Naive thymus-derived CD4-positive, alpha-beta T cell (primary cell): Measurements from ENCODE around the gene SDHAF3. TPM values are rescaled to one million over a fixed set of nuclear protein-coding genes. Genes with fewer than 3 reads are reported as not detected.

Experiments
- ATAC-seq: fragments of 150-1000 bp; cut with Tn5 transposase; 2 replicates; pipeline ENCODE4 v1.10.0; 2021; ENCODE audit warnings: mild to moderate bottlenecking, moderate library complexity
- CTCF ChIA-PET: fragments of 350-600 bp; sonication (Branson Sonifier 250); formaldehyde crosslinking; loops from one replicate; lab custom pipeline; 2021; ENCODE audit warnings: antibody characterized with exemption; lab: Charles Lee
- POLR2A ChIA-PET: fragments of 350-600 bp; sonication (Branson Sonifier 250); formaldehyde crosslinking; loops from one replicate; lab custom pipeline; 2021; ENCODE audit warnings: antibody characterized with exemption, inconsistent platforms; lab: Charles Lee
- DNase-seq, 9 donors: peaks; one replicate each; pipeline versions ENCODE4 v3.0.0 to v3.0.0-alpha.2; 2020 to 2022; ENCODE audit warnings: mixed read lengths in 1 of 9
- H3K27ac ChIP-seq: one replicate; pipeline ENCODE4 v1.7.0; 2013; ENCODE audit warnings: mild to moderate bottlenecking, low read depth, low read length, moderate library complexity
- H3K27me3 ChIP-seq, 2 donors: one replicate each; pipeline ENCODE4 v1.7.0; 2013; ENCODE audit warnings: low read length in 2 of 2, mild to moderate bottlenecking in 2 of 2, moderate library complexity in 2 of 2; ENCODE audit not compliant: control insufficient read depth in 2 of 2, insufficient read depth in 2 of 2
- H3K36me3 ChIP-seq, 3 experiments: 1 replicate in 2 of 3; 2 replicates in 1 of 3; pipeline ENCODE4 v1.7.0; 2013; ENCODE audit warnings: low read length in 3 of 3, mild to moderate bottlenecking in 3 of 3, moderate library complexity in 1 of 3; ENCODE audit not compliant: insufficient read depth in 3 of 3, control insufficient read depth in 2 of 3
- H3K4me1 ChIP-seq, 2 donors: one replicate each; pipeline ENCODE4 v1.7.0; 2013; ENCODE audit warnings: low read length in 2 of 2, mild to moderate bottlenecking in 2 of 2, moderate library complexity in 1 of 2; ENCODE audit not compliant: control insufficient read depth in 2 of 2, insufficient read depth in 2 of 2
- H3K4me3 ChIP-seq: 2 replicates; pipeline ENCODE4 v1.7.0; 2013; ENCODE audit warnings: mild to moderate bottlenecking, low read length
- H3K9me3 ChIP-seq, 3 experiments: 1 replicate in 2 of 3; 2 replicates in 1 of 3; pipeline ENCODE4 v1.7.0; 2013; ENCODE audit warnings: low read length in 3 of 3; ENCODE audit not compliant: control insufficient read depth in 2 of 3
- H3K27ac Mint-ChIP-seq, 9 donors: one replicate each; pipeline ENCODE4 v1.8.0; 2020 to 2022; ENCODE audit warnings: mixed read lengths in 9 of 9, mild to moderate bottlenecking in 8 of 9, moderate library complexity in 5 of 9, inconsistent platforms in 2 of 9
- H3K27me3 Mint-ChIP-seq, 5 donors: one replicate each; pipeline ENCODE4 v1.8.0; 2021 to 2022; ENCODE audit warnings: mixed read lengths in 5 of 5, mild to moderate bottlenecking in 1 of 5
- H3K36me3 Mint-ChIP-seq, 5 donors: one replicate each; pipeline ENCODE4 v1.8.0; 2020 to 2022; ENCODE audit warnings: mixed read lengths in 5 of 5, mild to moderate bottlenecking in 3 of 5, inconsistent platforms in 1 of 5
- H3K4me1 Mint-ChIP-seq, 7 donors: one replicate each; pipeline ENCODE4 v1.8.0; 2020 to 2022; ENCODE audit warnings: mixed read lengths in 7 of 7, mild to moderate bottlenecking in 3 of 7, inconsistent platforms in 1 of 7
- H3K4me3 Mint-ChIP-seq, 10 donors: one replicate each; pipeline ENCODE4 v1.8.0; 2020 to 2022; ENCODE audit warnings: mild to moderate bottlenecking in 10 of 10, mixed read lengths in 10 of 10, moderate library complexity in 6 of 10, inconsistent platforms in 2 of 10
- H3K9me3 Mint-ChIP-seq, 11 donors: one replicate each; pipeline ENCODE4 v1.8.0; 2020 to 2022; ENCODE audit warnings: mixed read lengths in 11 of 11, mild to moderate bottlenecking in 4 of 11, inconsistent platforms in 1 of 11, moderate library complexity in 1 of 11
- intact Hi-C, 2 donors: fragments of 100-400 bp; cut with micrococcal nuclease; formaldehyde crosslinking; loops; one replicate each; pipeline ENCODE4 v1.15.1; 2023
- polyA plus RNA-seq, 2 donors: library from polyadenylated mRNA; unstranded; fragments of 300-500 nt; fragmentation: Illumina TruSeq; gene quantifications; one replicate each; pipeline ENCODE4 v1.2.3, GENCODE V29; 2021
- total RNA-seq, 6 experiments: library from RNA in 5 of 6; stranded (reverse) in 5 of 6; gene quantifications; 1 replicate in 5 of 6; 2 replicates in 1 of 6; pipeline ENCODE4 v1.2.3 and lab custom pipeline; 2021 to 2026

SDHAF3 gene
- total and polyA plus RNA-seq, 7 experiments from 2014 or later, result 8.4 to 67.8 (median 14.4) TPM

DNA sequence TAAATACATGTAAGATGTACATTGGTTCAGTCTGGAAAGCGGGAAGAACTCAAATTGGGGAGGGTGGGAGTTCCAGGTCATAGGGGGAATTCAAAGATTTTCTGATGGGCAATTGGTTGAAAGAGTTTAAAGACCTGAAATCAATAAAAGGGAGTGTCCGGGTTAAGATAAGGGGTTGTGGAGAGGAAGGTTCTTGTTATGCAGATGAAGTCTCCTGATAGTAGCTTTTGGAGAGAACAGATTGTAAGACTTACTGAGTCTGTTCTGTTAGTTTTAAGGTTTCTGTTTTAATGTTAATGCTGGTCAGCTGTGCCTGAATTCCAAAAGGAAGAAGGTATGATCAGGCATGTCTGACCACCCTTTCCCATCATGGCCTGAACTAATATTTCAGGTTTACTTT is 48.8 kb downstream of the SDHAF3 start:
- intact Hi-C loops, result no loop called here
- H3K36me3 Mint-ChIP-seq, result peaks cover 3 to 61% (median 47%) of the 10 kb centered on the region in 5 donors
- CTCF ChIA-PET, result no interaction called here
- Histone ChIP-seq H3K4me3 (no peak overlapping the region), H3K9me3 (no peaks in the 10 kb centered on the region), H3K36me3 (peaks cover 0 to 6% (median 0%) of the 10 kb centered on the region in 3 experiments), H3K27me3 (no peaks in the 10 kb centered on the region), H3K27ac (no peak overlapping the region), H3K4me1 (no peaks in the 10 kb centered on the region)
- peak overlapping the region in 1 of 10 donors; percentile 17 for H3K4me3 Mint-ChIP-seq
- peaks cover 2 to 36% (median 8%) of the 10 kb centered on the region in 11 donors for H3K9me3 Mint-ChIP-seq
- no peak for DNase-seq
- no peak overlapping the region for H3K27ac Mint-ChIP-seq
- no peak for ATAC-seq
- H3K4me1 Mint-ChIP-seq, result peaks cover 5 to 24% (median 19%) of the 10 kb centered on the region in 7 donors
- H3K27me3 Mint-ChIP-seq, result no peaks in the 10 kb centered on the region
- POLR2A ChIA-PET, result no interaction called here

DNA sequence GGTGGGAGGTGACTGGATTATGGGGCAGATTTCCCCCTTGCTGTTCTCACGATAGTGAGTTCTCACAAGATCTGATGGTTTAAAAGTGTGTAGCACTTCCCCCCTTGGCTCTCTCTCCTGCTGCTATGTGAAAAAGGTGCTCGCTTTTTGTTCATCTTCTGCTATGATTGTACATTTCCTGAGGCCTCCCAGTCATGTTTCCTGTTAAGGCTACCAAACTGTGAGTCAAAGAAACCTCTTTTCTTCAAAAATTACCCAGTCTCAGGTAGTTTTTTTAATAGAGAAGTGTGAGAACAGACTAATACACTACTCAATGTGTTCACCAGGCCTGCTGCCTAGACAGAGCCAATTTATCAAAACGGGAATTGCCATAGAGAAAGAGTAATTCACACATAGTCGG is 49.7 kb downstream of the SDHAF3 start:
- H3K27ac Mint-ChIP-seq, result no peak overlapping the region
- Histone ChIP-seq H3K27ac (no peak overlapping the region), H3K36me3 (peaks cover 0 to 3% (median 0%) of the 10 kb centered on the region in 3 experiments), H3K27me3 (no peaks in the 10 kb centered on the region), H3K9me3 (no peaks in the 10 kb centered on the region), H3K4me1 (no peaks in the 10 kb centered on the region), H3K4me3 (no peak overlapping the region)
- DNase-seq (no peak), ATAC-seq (no peak)
- ChIA-PET POLR2A (no interaction called here), CTCF (no interaction called here)
- intact Hi-C loops, result no loop called here
- H3K4me3 Mint-ChIP-seq, result no peak overlapping the region
- peaks cover 3 to 24% (median 17%) of the 10 kb centered on the region in 7 donors for H3K4me1 Mint-ChIP-seq
- no peaks in the 10 kb centered on the region for H3K27me3 Mint-ChIP-seq
- peaks cover 3 to 53% (median 38%) of the 10 kb centered on the region in 5 donors for H3K36me3 Mint-ChIP-seq
- H3K9me3 Mint-ChIP-seq, result peaks cover 2 to 31% (median 8%) of the 10 kb centered on the region in 11 donors

DNA sequence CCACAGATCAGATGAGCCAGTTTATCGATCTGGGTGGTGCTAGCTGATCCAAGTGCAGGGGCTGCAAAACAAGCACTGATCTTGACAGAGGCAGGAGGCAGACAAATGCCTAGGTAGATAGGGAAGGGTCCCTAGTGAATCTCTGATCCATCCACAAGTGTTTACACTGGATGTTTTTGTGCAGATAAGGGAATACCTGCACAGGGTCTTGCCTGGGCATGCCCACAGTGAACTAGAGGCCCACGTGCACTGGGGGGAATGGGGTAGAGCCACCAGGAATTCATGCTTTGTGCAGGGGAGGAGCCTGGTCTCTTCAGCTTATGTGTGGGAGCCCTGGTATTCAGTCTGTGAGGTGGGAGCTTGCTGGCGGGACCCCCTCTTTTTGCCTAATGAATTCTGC is 50.3 kb downstream of the SDHAF3 start:
- CTCF ChIA-PET, result no interaction called here
- DNase-seq, result no peak
- no peaks in the 10 kb centered on the region for H3K9me3 ChIP-seq
- Mint-ChIP-seq H3K27ac (no peak overlapping the region), H3K27me3 (no peaks in the 10 kb centered on the region), H3K4me1 (peaks cover 3 to 24% (median 12%) of the 10 kb centered on the region in 7 donors), H3K4me3 (no peak overlapping the region), H3K9me3 (peaks cover 2 to 25% (median 8%) of the 10 kb centered on the region in 11 donors), H3K36me3 (peaks cover 3 to 50% (median 32%) of the 10 kb centered on the region in 5 donors)
- H3K4me1 ChIP-seq, result no peaks in the 10 kb centered on the region
- H3K27ac ChIP-seq, result no peak overlapping the region
- H3K27me3 ChIP-seq, result no peaks in the 10 kb centered on the region
- peaks cover 0 to 3% (median 0%) of the 10 kb centered on the region in 3 experiments for H3K36me3 ChIP-seq
- ATAC-seq, result no peak
- intact Hi-C loops, result no loop called here
- POLR2A ChIA-PET, result no interaction called here
- no peak overlapping the region for H3K4me3 ChIP-seq

DNA sequence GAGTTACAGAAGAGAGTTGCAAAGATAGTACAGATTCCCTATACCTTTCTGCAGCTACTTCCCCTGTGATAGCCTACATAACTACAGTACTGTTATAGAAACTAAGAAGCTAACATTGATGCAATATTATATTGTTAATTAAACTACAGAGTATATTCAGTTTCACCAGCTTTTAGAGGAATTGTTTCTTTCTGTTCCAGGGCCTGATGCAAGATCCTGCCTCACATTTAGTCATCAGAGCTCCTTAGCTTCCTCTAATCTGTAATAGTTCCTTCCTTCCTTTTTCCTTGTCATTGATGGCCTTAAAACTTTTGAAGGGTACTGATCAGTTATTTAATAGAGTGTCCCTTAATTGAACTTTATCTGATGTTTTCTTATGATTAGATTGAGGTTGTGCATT is 56.8 kb downstream of the SDHAF3 start:
- Histone ChIP-seq H3K9me3 (no peaks in the 10 kb centered on the region), H3K4me3 (no peak overlapping the region), H3K36me3 (no peaks in the 10 kb centered on the region), H3K27me3 (no peaks in the 10 kb centered on the region), H3K27ac (no peak overlapping the region), H3K4me1 (no peaks in the 10 kb centered on the region)
- no peak for DNase-seq
- no peaks in the 10 kb centered on the region for H3K9me3 Mint-ChIP-seq
- H3K36me3 Mint-ChIP-seq, result peaks cover 0 to 6% (median 0%) of the 10 kb centered on the region in 5 donors
- ATAC-seq, result peak; percentile 51
- POLR2A ChIA-PET, result no interaction called here
- H3K27me3 Mint-ChIP-seq, result no peaks in the 10 kb centered on the region
- H3K4me3 Mint-ChIP-seq, result no peak overlapping the region
- H3K27ac Mint-ChIP-seq, result no peak overlapping the region
- intact Hi-C loops, result no loop called here
- CTCF ChIA-PET, result interaction anchor here (0.6 kb wide), 1 partner anchor 808 kb away, joined by 7 read pairs; no protein-coding TSS in a partner anchor
- peaks cover 0 to 4% (median 0%) of the 10 kb centered on the region in 7 donors for H3K4me1 Mint-ChIP-seq

DNA sequence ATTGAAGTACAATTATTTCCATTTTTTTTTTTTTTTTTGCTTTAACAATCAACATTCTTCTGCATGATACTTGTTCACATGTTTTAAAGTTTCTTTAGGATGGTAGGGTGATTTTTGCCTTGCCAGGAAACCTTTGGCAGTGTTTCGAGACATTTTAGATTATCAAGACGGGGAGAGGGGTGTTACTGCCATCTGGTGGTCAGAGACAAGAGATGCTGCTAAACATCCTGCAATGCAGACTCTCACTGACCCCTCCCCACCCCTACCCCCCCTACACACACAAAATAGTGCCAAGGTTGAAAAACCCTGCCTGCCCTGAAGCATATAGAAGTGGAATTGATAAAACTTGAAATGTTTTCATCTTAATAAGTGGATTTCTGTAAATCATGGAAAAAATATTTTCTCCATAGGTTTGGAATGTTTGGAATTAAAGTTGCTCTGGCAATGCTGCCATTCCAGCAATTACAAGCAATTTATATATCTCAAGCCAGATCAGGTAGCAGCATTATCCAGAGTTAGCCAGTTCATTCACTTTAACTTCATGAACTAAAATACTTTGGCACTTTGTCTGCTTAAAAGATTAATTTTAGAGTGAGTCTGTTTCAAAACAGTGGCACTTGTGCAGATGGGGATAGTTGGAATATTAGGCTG is 62.1 kb downstream of the SDHAF3 start:
- no peaks in the 10 kb centered on the region for H3K9me3 ChIP-seq
- no peaks in the 10 kb centered on the region for H3K27me3 ChIP-seq
- no peaks in the 10 kb centered on the region for H3K4me1 ChIP-seq
- Mint-ChIP-seq H3K27me3 (no peaks in the 10 kb centered on the region), H3K4me3 (no peak overlapping the region), H3K9me3 (no peaks in the 10 kb centered on the region), H3K27ac (no peak overlapping the region), H3K36me3 (peaks cover 2 to 22% (median 12%) of the 10 kb centered on the region in 5 donors), H3K4me1 (peaks cover 0 to 4% (median 0%) of the 10 kb centered on the region in 7 donors)
- H3K36me3 ChIP-seq, result no peaks in the 10 kb centered on the region
- DNase-seq, result peak in 7 of 9 donors; percentile 18 to 63 (median 53)
- no peak overlapping the region for H3K27ac ChIP-seq
- peak; percentile 88 for ATAC-seq
- CTCF ChIA-PET, result interaction anchor here (0.6 to 1.3 kb wide), 4 partner anchors 74 to 1264 kb away, joined by 3 to 5 read pairs (median 4); no protein-coding TSS in a partner anchor
- H3K4me3 ChIP-seq, result no peak overlapping the region
- intact Hi-C loops, result loop anchor here (1.0 to 5.0 kb wide), 8 partner anchors 34 to 1263 kb away; no protein-coding TSS in a partner anchor
- POLR2A ChIA-PET, result no interaction called here

DNA sequence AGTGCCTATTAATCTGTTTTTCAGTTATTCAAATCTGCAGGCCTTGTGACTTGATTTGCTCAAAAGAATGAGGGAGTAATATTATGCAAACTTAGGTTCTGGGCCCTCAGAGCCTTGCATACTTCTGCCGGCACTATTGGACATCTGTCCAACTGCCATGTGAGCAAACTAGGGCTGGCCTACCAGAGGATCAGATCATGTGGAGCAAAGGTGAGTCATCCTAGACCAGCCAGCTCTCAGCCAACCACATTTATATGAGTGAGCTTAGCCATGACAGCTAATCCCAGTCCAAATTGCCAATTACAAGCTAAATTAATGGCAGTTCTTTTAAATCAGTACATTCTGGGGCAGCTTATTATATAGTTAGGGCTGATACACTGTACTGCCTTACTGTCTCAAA is 69.6 kb downstream of the SDHAF3 start:
- CTCF ChIA-PET, result no interaction called here
- ATAC-seq, result no peak

More for the DNA sequence above, 69.6 kb downstream of the SDHAF3 start:
- H3K4me1 Mint-ChIP-seq, result no peaks in the 10 kb centered on the region
- Histone ChIP-seq H3K27me3 (no peaks in the 10 kb centered on the region), H3K4me3 (no peak overlapping the region), H3K36me3 (no peaks in the 10 kb centered on the region), H3K9me3 (no peaks in the 10 kb centered on the region), H3K27ac (no peak overlapping the region), H3K4me1 (no peaks in the 10 kb centered on the region)
- peaks cover 3 to 25% (median 20%) of the 10 kb centered on the region in 5 donors for H3K27me3 Mint-ChIP-seq
- DNase-seq, result no peak
- intact Hi-C loops, result no loop called here
- H3K36me3 Mint-ChIP-seq, result peaks cover 2 to 41% (median 17%) of the 10 kb centered on the region in 5 donors
- POLR2A ChIA-PET, result no interaction called here
- peaks cover 0 to 4% (median 0%) of the 10 kb centered on the region in 11 donors for H3K9me3 Mint-ChIP-seq
- H3K27ac Mint-ChIP-seq, result no peak overlapping the region
- no peak overlapping the region for H3K4me3 Mint-ChIP-seq
